OCI-M1 (cell line): ENCODE measurements around the gene LIMCH1.

ENCODE experiments used
- DNase-seq: peaks from one replicate; lab custom pipeline; 2025; lab: John Stamatoyannopoulos, UW

The LIMCH1 gene

GRCh38 chr4:41602886-41603498 is 65.0 kb downstream of the LIMCH1 start:
- no peak for DNase-seq

- DNase-seq = no peak
Observed at GRCh38 chr4:41609851-41610250, 71.9 kb downstream of the LIMCH1 start.

GRCh38 chr4:41610474-41610873 is 72.5 kb downstream of the LIMCH1 start:
- no peak for DNase-seq

GRCh38 chr4:41611124-41611838 is 73.3 kb downstream of the LIMCH1 start:
- no peak for DNase-seq

GRCh38 chr4:41611881-41612871 is 74.2 kb downstream of the LIMCH1 start:
- no peak for DNase-seq

GRCh38 chr4:41613386-41613785 is 75.4 kb downstream of the LIMCH1 start:
- no peak for DNase-seq

GRCh38 chr4:41613821-41614220 is 75.9 kb downstream of the LIMCH1 start:
- DNase-seq = no peak

- DNase-seq = no peak
Observed at GRCh38 chr4:41614519-41614918, 76.6 kb downstream of the LIMCH1 start.

- no peak for DNase-seq
Observed at GRCh38 chr4:41619161-41619560, 81.2 kb downstream of the LIMCH1 start.

- DNase-seq = peak; percentile 1
Observed at GRCh38 chr4:41620594-41621256, 82.8 kb downstream of the LIMCH1 start.

- no peak for DNase-seq
Observed at GRCh38 chr4:41622787-41623186, 84.8 kb downstream of the LIMCH1 start.

GRCh38 chr4:41624765-41625164 is 86.8 kb downstream of the LIMCH1 start:
- DNase-seq = no peak

GRCh38 chr4:41625531-41625930 is 87.6 kb downstream of the LIMCH1 start:
- no peak for DNase-seq

GRCh38 chr4:41628936-41629335 is 91.0 kb downstream of the LIMCH1 start:
- DNase-seq = no peak

- no peak for DNase-seq
Observed at GRCh38 chr4:41631523-41631922, 93.6 kb downstream of the LIMCH1 start.

GRCh38 chr4:41632481-41633073 is 94.6 kb downstream of the LIMCH1 start:
- no peak for DNase-seq

GRCh38 chr4:41633321-41633720 is 95.4 kb downstream of the LIMCH1 start:
- no peak for DNase-seq

- no peak for DNase-seq
Observed at GRCh38 chr4:41635441-41635840, 97.5 kb downstream of the LIMCH1 start.

- no peak for DNase-seq
Observed at GRCh38 chr4:41638203-41638602, 100.2 kb downstream of the LIMCH1 start.

- no peak for DNase-seq
Observed at GRCh38 chr4:41638866-41639265, 100.9 kb downstream of the LIMCH1 start.

- no peak for DNase-seq
Observed at GRCh38 chr4:41639291-41639690, 101.3 kb downstream of the LIMCH1 start.

- no peak for DNase-seq
Observed at GRCh38 chr4:41640906-41641305, 102.9 kb downstream of the LIMCH1 start.
